ENCODE data around the gene ZNF385C.
"Not testable (repeated sequence)": the region's sequence is repeated elsewhere in the genome, so short reads cannot be mapped to it uniquely, and the experiment has no call there.

GRCh38 chr17:42020845-42021244, 77.4 kb downstream of the ZNF385C start:
- TF ChIP-seq, protein P1, sequence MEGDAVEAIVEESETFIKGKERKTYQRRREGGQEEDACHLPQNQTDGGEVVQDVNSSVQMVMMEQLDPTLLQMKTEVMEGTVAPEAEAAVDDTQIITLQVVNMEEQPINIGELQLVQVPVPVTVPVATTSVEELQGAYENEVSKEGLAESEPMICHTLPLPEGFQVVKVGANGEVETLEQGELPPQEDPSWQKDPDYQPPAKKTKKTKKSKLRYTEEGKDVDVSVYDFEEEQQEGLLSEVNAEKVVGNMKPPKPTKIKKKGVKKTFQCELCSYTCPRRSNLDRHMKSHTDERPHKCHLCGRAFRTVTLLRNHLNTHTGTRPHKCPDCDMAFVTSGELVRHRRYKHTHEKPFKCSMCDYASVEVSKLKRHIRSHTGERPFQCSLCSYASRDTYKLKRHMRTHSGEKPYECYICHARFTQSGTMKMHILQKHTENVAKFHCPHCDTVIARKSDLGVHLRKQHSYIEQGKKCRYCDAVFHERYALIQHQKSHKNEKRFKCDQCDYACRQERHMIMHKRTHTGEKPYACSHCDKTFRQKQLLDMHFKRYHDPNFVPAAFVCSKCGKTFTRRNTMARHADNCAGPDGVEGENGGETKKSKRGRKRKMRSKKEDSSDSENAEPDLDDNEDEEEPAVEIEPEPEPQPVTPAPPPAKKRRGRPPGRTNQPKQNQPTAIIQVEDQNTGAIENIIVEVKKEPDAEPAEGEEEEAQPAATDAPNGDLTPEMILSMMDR (IDR thresholded peaks at IDR 0.05) = not testable (repeated sequence)
- not testable (repeated sequence) for TF ChIP-seq EHF (CRISPR knock-in tag; IDR thresholded peaks at IDR 0.05); TFCP2L1 (CRISPR knock-in tag; IDR thresholded peaks at IDR 0.05); POLR2A (IDR thresholded peaks at IDR 0.05; ENCODE audit: low read length); RAD21 (conservative IDR thresholded peaks at IDR 0.05 in 1 of 2, IDR thresholded peaks at IDR 0.05 in 1 of 2); EP300 (IDR thresholded peaks at IDR 0.05); PHF8 (IDR thresholded peaks at IDR 0.05; ENCODE audit: borderline replicate concordance, low read depth); SMC3 (IDR thresholded peaks at IDR 0.05); EHMT2 (IDR thresholded peaks at IDR 0.05; ENCODE audit: low read depth); NR3C1 (IDR thresholded peaks at IDR 0.05); ESRRA (IDR thresholded peaks at IDR 0.05; ENCODE audit: borderline replicate concordance, low read length); RNF2 (IDR thresholded peaks at IDR 0.05; ENCODE audit: borderline replicate concordance, low read depth)
- TF ChIP-seq, protein P2, sequence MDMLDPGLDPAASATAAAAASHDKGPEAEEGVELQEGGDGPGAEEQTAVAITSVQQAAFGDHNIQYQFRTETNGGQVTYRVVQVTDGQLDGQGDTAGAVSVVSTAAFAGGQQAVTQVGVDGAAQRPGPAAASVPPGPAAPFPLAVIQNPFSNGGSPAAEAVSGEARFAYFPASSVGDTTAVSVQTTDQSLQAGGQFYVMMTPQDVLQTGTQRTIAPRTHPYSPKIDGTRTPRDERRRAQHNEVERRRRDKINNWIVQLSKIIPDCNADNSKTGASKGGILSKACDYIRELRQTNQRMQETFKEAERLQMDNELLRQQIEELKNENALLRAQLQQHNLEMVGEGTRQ (IDR thresholded peaks at IDR 0.05) = not testable (repeated sequence)
- TF ChIP-seq, protein P3, sequence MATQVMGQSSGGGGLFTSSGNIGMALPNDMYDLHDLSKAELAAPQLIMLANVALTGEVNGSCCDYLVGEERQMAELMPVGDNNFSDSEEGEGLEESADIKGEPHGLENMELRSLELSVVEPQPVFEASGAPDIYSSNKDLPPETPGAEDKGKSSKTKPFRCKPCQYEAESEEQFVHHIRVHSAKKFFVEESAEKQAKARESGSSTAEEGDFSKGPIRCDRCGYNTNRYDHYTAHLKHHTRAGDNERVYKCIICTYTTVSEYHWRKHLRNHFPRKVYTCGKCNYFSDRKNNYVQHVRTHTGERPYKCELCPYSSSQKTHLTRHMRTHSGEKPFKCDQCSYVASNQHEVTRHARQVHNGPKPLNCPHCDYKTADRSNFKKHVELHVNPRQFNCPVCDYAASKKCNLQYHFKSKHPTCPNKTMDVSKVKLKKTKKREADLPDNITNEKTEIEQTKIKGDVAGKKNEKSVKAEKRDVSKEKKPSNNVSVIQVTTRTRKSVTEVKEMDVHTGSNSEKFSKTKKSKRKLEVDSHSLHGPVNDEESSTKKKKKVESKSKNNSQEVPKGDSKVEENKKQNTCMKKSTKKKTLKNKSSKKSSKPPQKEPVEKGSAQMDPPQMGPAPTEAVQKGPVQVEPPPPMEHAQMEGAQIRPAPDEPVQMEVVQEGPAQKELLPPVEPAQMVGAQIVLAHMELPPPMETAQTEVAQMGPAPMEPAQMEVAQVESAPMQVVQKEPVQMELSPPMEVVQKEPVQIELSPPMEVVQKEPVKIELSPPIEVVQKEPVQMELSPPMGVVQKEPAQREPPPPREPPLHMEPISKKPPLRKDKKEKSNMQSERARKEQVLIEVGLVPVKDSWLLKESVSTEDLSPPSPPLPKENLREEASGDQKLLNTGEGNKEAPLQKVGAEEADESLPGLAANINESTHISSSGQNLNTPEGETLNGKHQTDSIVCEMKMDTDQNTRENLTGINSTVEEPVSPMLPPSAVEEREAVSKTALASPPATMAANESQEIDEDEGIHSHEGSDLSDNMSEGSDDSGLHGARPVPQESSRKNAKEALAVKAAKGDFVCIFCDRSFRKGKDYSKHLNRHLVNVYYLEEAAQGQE (IDR thresholded peaks at IDR 0.05) = not testable (repeated sequence)
